WI38 (cell line): ENCODE data around the gene FUBP1.
"Not testable (repeated sequence)": the region's sequence is repeated elsewhere in the genome, so short reads cannot be mapped to it uniquely, and the experiment has no call there.

Experiments used
- H3K4me3 ChIP-seq: 2 replicates; pipeline ENCODE4 v1.5.1; 2011; ENCODE audit warnings: low read depth, mild to moderate bottlenecking, control low read depth, low read length
- TF ChIP-seq, protein P1 (sequence below): IDR thresholded peaks from 2 replicates; pipeline ENCODE4 v1.5.1; 2012; ENCODE audit warnings: low read depth, mild to moderate bottlenecking, control low read depth, low read length

FUBP1 gene

DNA sequence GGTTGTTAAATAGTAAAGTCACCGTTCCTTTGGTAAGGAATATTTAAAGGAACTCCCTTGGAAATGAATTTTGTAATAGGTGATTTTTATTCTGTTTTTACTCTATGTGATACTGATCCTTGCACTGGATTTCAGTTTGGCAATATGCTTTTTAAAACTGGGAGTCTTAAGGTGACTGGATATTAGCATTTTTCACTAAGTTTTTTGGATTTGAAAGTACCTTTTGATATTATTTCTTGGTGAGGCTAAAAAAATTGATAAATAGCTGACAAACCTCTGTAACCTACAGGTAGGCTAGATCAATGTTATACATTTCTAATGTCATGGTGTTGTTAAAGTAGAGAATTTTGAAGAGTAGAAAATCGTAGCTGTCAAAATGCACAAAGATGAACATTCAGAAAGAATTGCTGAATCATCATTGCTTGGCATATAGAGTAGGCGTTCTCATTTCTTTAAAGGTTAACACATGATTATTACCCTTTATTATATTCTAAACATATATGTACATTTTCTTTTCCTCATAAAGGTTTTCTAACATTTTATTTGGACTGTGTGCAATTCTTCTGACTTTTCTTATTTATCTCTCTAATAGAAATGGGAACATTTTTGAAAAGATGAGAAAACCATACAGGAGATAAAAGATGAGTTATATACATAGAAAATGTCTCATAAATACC is 24.3 kb upstream of the FUBP1 start:
- no peak overlapping the region for H3K4me3 ChIP-seq
- TF ChIP-seq, protein P1, sequence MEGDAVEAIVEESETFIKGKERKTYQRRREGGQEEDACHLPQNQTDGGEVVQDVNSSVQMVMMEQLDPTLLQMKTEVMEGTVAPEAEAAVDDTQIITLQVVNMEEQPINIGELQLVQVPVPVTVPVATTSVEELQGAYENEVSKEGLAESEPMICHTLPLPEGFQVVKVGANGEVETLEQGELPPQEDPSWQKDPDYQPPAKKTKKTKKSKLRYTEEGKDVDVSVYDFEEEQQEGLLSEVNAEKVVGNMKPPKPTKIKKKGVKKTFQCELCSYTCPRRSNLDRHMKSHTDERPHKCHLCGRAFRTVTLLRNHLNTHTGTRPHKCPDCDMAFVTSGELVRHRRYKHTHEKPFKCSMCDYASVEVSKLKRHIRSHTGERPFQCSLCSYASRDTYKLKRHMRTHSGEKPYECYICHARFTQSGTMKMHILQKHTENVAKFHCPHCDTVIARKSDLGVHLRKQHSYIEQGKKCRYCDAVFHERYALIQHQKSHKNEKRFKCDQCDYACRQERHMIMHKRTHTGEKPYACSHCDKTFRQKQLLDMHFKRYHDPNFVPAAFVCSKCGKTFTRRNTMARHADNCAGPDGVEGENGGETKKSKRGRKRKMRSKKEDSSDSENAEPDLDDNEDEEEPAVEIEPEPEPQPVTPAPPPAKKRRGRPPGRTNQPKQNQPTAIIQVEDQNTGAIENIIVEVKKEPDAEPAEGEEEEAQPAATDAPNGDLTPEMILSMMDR, result no peak

DNA sequence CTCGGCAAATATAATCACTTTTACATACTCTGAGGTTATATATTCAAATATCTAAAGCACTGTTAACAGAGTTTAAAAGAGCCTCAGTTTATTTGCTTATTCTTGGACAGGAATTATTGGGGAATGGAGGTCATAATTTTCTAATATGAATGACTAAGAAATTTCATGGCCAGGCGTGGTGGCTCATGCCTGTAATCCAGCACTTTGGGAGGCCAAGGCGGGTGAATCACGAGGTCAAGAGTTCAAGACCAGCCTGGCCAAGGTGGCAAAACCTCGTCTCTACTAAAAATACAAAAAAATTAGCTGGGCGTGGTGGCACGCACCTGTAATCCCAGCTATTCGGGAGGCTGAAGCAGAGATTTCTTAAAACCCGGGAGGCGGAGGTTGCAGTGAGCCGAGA is 21.7 kb upstream of the FUBP1 start:
- not testable (repeated sequence) for H3K4me3 ChIP-seq

DNA sequence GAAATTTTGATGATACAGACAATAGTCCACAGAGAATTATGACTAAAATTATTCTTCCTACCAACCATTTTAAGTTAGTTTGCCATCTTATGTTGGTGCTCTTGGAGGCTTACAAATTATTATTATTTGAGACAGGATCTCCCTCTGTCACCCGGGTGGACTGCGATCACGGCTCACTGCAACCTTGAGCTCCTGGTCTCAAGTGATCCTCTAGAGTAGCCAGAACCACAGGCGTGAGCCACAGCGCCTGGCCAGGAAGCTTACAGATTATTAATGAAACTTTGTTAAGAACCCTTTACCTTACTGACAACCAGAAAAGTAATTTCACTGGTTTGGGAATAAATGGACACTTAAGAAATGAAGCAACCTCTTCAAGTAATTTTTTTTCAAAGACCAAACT is 17.9 kb upstream of the FUBP1 start:
- no peak overlapping the region for H3K4me3 ChIP-seq
- TF ChIP-seq, protein P1, result no peak

- TF ChIP-seq, protein P1, result no peak
- H3K4me3 ChIP-seq, result no peak overlapping the region
Observed at GRCh38 chr1:77994117-77994705, 15.3 kb upstream of the FUBP1 start.

- H3K4me3 ChIP-seq, result no peak overlapping the region
- TF ChIP-seq, protein P1, result no peak
Observed at GRCh38 chr1:77991638-77992037, 12.8 kb upstream of the FUBP1 start.

DNA sequence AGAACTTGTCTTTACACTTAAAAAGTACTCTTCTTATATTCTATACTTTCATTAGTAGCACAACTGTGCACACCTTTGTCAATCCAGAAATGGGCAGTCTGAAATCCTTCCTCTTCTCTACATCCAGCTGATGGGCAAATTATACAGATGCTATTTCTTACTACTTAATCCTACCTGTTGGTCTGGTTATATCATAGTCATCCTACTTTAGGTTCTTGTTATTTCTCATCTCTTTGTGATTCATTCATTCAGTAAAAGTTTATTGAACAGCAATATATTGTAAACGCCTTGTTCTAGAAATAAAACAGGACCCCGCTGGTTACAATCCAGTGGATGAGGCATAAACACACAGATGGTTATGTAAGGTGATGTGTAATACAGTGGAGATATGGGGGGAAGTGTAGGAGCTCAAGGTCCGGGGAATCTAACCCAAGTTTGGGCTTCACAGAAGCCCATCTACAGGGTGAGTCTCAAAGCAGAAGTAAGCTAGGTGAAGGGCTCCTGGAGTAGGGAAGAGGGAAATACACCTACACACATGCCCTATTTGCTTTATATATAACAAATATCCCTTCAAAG is 11.8 kb upstream of the FUBP1 start:
- TF ChIP-seq, protein P1, result no peak
- H3K4me3 ChIP-seq, result no peak overlapping the region

DNA sequence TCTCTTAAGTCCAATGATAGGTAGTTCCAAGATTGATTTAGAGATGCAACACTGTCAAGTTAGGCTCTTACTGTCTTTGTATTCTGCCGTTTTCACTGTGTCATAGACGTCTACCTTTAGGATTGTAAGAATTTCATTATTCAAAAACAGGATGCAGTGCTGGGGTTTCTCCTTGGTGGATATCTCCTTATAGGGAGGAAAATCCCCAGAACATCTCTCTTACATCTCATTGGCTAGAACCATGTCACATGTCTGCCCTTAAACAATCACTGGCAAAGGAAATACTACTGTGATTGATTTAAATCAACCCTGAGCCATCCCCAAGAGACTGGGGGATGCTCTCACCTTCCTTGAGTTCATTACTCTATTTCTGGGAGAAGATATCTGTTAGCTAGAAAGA is 10.9 kb upstream of the FUBP1 start:
- TF ChIP-seq, protein P1, result no peak
- no peak overlapping the region for H3K4me3 ChIP-seq
